HG03066 (cell line): Measurements from ENCODE around the gene FBN3.

Experiments used
- ATAC-seq: cut with Tn5 transposase; IDR thresholded peaks from one replicate; pipeline ENCODE4 v1.9.1; 2021; ENCODE audit warnings: low read depth; ENCODE audit not compliant: unreplicated experiment

FBN3 gene

DNA sequence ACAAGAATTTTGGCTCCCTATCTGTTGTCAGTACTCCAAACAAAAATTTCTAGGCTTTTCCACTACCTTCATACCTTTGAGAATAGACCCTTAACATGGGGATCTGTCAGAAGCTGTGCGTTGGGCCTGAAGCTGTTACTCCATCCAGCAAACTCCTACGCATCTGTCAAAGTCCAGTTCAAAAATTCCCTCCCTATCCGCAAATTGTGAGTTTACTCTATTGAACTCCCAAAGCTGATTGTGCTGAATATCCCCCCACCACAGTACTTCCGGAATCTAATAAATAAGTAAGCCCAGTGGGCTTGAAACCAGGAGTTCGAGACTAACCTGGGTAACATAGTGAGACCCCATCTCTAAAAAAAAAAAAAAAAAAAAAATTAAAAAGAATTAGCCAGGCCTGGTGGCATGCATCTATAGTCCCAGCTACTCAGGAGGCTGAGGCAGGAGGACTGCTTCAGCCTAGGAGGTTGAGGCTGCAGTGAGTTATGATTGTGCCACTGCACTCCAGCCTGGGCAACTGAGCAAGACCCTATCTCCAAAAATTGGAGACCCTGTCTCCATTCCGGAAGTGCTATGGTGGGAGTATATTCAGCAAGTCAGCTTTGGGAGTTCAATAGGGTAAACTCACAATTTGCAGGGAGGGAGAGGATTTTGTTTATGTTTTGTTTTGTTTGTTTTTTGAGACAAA lies 930 bp upstream of the FBN3 start:
- no peak for ATAC-seq

DNA sequence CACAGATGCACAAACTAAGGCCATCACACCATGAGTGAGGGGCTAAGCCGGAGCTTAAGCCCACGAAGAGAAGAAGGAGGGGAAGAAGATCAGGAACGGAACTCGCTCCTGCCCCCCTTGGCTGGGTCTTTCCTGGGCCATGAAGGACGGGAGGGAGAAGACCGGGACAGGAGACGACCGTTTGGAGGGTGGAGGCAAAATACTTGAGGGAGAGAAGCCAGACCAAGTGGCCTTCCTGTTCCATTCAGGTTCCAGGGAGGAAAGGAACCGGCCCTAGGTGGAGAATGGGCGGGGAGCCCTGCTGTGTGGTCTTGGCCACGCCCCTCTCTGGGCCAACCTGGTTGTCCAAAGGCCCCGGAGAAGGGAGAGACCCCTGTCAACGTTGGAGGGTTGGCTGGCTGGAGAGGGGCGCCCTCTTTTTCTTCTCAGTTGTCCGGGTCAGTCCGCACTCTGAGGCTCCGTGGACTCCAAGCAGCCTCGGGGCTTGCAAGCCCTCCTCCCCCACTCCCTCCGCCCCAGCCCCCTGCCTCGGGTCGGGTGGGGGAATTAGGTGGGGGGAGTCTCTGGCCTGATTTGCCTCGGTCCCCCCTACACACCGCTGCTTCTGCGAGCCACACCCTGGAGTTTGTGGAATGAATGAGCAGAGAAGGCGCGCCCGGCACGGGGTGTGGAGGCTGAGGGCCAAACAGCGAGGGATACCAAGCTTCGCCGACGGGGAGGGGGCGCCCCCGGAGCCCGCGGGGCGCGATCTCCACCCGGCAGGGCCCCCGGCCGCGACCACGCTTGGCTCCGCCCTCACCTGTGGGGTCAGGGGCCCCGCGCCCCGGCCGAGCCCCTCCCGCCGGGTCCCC lies 757 bp downstream of the FBN3 start:
- no peak for ATAC-seq

DNA sequence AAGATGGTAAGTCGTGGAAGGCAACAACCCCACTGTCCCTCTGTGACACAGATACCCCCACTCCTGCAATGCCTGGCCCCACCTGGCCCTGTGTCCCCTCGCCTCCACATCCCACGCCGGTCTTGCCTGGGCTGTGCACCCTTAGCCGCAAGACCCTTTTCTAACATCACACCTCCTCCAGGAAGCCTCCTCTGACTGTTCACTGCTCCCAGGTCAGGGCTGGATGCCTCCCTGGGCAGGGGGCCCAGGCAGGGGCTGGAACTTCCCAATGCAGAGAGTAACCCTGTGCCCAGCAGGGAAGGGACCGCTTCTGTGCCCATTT lies 1.3 kb downstream of the FBN3 start:
- ATAC-seq: no peak

DNA sequence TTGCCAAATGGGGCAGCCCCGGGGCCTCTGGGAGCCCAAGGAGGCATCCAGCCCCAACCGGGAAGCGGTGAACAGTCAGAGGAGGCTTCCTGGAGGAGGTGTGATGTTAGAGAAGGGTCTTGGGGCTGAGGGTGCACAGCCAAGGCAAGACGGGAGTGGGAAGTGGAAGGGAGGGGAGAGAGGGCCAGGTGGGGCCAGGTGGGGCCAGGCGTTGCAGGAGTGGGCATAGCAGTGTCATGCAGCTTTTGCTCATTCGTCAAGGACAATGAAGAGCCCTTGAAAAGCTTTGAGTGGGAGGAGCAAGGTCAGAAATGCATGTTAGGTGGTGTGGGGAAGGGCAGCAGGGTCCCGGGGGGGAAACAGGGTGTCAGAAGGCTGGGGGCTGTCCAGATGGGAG lies 1.8 kb downstream of the FBN3 start:
- ATAC-seq: no peak

DNA sequence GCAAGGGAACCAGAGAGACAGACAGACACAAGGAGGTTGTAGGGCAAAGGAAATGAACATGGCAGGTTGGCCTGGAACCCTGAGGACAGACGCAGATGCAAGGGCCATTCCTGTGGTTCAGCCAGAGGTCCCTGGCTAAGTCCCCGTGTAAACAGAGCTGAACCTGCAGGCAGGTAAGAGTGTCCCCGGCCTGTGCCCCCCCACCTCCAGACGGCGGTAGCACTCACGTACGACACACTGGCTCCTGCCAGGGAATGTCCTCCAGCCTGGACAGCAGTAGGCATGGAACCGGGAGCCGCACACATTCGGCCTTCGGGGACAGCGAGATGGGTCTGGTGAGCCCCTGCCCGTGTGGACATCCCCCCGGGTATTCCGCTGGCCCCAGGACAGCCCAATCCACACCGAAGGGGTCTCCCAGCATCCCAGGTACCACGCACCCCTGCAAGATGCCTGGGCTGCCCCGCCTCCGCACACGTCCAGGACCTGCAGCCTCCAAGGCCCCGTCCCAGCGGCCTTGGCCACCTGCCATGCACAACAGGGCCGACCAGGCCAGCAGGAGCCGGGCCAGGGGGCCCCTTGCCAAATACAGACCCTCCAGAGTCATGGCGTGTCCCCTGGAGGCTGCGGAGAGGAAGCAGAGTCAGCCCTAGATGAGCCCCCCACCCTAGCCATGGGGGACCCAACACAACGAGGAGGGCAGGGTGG lies 2.4 kb downstream of the FBN3 start:
- ATAC-seq: no peak

DNA sequence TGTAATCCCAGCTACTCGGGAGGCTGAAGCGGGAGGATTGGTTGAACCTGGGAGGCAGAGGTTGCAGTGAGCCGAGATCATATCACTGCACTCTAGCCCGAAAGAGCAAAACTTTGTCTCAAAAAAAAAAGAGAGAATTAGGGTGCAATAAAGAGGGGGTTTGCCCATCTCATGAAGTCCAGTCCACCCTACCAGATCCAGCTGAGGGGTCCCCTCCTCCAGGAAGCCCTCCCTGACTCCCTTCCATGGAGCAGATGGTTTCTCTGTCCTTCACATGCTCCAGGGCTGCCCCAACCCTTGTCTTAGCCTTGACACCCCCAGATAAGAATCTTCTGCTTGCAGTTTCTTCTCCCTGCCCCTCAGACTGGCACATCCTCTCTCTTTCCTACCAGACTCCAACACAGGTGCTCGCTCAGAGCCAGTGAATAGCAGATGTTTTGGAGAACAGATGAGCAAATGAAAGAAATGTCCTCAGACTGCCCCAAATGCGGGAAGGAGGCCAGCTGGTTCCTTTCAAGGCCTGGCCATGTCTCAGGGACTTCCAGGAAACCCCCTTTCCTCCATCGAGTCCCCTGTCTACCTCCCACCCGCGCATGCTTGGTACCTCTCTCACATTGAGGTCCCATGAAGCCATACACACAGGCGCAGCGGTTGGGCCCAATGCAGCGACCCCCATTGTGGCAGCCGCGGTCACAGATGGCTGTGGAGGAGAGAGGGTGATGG lies 5.0 kb downstream of the FBN3 start:
- ATAC-seq: no peak

DNA sequence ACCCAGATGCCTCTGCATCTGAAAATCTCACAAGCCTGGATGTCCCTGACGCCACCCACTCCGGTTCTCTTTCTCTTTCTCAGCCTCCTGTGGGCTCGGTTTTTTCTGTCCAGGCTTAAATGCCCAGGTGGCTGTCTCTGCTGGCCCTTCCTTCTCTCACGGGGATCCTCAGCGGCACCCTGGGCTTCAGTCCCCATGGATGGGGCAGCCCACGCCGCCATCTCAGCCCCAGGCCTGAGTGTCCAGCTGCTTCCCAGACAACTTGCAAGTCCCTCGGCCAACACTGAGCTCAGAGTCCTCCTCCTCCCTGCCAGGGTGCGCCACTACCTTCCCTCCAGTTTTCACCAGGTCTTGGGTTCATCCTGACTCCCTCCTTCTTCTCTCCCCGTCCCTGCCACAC lies 6.4 kb downstream of the FBN3 start:
- no peak for ATAC-seq

DNA sequence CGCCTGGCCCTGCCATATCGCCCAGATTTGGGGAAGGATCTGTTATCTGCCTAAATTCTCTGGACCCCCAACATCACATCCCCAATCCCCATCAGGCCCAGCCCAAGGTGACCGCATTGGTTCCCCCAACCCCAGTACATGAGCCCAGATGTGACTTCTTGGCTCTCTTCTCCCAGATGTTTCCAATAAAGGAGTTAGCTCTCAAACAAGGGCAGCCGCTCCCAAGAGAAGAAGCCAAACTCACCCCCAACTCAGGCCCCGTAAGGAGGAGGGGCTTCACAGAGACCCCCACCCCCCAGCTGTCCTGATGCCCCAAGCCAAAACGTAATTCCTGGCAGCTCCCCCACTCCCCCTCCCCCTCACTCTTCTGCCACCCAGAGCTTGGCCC lies 6.9 kb downstream of the FBN3 start:
- ATAC-seq: no peak

DNA sequence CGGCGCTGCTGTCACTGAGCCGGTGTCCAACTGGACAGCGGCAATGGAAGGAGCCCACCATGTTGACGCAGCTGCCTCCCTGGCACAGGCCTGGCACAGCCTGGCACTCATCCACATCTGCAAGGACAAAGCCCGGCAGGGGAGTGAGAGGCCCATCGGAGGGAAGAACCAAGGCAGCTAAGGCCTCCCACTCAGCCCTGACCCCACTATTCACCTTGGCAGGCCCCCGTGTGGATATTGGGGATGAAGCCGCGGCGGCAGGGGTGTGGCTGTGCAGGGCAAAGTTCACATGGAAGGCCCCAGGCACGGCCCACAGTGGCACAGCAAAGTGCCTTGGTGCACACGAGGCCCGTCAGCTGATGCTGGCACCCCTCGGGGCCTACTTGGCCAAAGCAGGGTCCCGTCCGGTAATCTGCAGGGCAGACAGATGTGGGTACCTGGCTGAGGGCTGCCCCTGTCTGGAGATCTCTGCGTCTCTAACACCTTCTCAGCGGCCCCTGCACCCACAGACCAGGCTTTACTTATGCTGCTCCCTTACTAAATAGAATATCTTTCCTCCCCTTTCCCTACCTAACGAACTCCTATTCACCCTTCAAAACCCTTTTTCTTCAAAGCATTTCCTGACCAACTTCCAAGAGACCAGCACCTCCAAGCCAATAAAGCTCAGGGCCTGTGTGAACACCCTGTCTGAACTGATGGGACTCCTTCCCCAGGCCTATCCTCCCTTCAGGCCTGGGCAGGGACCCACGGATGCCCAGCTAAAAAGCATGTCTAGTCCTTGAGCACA lies 7.5 kb downstream of the FBN3 start:
- ATAC-seq: no peak

DNA sequence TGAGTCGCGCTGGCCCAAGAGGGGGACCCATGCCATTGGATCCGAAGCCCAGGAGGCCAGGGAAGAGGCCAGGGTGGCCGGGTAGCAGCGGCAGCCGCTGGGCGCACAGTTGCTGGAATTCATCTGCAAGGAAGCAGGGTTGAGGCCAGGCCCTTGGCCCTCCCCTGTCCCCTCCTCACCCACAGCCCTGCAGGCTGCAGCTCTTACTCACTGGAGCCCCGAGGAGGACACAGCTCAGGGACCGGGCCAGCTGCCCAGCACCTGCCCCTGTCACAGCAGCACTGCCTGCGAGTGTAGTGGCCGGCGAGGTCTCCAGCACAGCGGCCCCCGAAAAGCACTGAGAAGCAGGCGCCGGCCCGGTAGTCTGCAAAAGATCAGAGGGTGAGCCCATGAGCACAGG lies 11.2 kb downstream of the FBN3 start:
- no peak for ATAC-seq

DNA sequence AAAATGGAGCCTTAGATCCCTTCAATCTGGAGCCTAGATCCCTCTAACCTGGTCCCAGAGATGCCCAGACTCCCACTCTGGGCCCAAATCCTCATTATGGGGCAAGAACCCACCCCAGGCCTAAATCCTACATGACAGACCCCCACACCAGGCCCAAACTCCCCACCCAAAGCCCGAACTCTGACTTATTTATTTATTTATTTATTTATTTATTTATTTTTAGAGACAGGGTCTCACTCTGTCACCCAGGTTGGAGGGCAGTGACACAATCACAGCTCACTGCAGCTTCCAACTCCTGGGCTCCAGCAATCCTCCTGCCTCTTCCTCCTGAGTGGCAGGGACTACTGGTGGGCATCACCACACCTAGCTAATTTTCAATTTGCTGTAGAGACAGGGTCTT lies 12.0 kb downstream of the FBN3 start:
- ATAC-seq: no peak

DNA sequence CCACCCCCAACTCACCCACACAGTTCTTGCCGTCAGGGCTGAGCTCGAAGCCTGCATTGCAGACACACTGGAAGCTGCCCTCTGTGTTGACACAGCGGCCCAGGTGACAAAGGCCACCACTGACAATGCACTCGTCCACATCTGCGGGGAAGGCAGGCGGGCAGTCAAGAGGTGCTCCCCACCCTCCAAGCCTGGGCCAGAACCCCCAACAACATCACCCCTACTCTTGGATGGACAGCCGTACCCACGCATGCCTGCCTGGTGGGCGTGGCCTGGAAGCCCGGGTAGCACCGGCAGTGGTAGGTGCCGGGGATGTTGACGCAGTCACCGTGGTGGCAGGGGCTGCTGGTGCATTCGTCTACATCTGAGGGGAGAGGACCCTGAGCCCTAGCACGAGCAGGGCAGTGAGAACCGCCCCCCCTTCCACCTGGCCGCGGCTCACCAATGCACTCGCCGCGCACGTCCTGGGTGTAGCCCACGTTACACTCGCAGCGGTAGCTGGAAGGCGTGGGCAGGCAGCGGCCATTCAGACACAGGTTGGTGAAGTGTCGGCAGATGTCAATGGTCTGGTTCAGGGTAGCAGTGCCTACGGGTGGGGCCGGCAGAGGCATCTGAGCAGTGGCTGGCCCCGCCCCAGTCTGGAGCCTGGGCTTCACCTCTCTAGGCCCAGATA lies 13.3 kb downstream of the FBN3 start:
- no peak for ATAC-seq

DNA sequence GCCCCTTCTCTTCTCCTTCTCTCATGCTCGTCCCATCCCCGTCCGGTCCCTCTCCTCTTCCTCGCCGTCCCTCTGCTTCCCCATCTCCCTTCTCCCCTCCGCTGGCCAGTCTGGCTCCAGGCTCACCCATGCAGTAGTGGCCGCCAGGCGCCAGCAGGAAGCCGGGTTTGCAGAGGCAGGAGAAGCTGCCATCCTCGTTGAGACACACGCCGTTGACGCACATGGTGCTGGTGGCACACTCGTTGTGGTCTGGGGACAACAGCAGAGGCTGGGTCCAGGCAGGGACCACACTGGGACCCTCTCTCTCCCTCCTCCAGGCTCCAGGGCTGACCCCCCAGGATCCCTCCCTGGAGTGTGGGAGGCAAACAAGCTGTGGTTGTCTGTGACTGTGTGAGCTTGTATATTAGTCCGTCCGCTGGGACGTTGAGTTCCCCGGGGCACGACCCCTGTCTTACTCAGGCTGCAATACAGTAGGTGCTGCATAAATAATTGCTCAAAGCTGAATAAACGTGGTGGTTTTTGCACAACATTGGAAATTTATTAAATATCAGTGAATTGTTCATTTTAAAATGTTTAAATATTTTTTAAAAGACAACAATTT lies 16.4 kb downstream of the FBN3 start:
- ATAC-seq: no peak

DNA sequence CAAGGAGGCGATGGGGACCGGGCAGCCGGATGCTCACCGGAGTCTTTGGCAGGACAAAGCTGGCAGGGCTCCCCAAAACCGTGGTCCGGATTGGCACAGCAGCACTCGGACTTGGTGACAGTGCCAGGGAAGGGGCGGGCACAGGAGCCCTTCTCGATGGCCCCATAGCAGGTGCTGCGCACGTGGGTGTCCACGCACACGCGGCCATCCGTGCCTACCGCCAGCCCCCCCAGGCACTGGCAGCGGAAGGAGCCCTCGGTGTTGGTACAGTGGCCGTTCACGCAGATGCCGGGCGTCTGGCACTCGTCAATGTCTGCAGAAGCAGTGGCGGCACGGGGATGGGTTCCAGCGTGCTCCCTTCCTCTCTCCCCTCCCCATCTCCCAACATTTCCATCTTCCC lies 17.9 kb downstream of the FBN3 start:
- no peak for ATAC-seq

DNA sequence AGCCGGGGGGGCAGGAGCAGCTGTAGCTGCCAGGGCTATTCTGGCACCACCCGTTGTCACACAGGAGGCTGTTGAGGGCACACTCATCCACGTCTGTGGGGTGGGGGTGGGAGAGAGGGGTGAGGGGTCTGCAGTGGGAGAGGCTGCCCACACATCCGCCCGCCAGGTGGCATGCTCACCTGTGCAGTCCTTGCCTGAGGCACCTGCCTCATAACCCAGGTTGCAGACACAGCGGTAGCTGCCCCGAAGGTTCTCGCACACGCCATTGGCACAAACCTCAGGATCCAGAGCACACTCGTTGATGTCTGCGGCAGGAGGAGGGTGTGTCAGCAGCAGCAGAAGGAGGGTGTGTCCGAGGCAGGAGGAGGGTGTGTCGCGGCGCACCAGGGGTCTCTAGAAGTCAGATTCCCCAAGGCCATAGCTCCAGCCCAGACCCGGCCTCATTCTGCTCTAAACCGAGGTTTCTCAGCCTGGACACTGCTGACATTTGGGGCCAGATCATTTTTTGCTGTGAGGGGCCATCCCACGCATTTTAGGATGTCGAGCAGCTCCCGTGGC lies 20.3 kb downstream of the FBN3 start:
- ATAC-seq: no peak

DNA sequence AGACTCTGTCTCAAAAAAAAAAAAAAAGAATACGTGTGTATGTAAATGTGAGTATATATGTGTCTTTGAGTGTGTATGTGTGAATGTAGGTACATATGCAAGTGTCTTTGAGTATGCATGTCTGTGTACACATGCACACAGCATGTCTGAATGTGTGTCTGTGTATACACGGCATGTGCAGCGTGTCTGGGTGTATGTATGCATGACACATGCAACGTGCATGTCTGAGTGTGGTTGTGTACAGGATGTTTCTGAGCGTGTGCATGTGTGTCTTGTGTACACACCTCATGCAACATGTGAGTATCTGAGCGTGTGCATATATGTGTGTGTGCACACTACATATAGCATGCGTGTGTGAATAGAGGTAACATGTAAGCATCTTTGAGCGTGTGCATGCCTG lies 20.8 kb downstream of the FBN3 start:
- no peak for ATAC-seq

DNA sequence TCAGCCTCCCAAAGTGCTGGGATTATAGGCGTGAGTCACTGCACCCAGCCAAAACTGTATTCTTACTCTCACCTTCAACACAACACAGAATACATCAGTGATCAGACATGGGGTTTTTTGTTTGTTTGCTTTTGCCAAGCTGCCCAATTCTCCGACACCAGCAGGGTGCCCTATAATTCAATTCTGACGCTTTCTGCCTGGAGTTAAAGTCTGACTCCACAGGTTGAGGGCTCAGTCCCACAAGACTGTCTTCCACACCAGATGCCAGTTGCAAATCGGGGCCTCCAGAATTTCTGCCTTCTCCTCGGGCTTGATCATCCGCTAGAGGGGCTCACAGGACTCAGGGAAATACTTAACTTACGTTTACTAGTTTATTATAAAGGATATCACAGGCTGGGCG lies 22.1 kb downstream of the FBN3 start:
- ATAC-seq: no peak

DNA sequence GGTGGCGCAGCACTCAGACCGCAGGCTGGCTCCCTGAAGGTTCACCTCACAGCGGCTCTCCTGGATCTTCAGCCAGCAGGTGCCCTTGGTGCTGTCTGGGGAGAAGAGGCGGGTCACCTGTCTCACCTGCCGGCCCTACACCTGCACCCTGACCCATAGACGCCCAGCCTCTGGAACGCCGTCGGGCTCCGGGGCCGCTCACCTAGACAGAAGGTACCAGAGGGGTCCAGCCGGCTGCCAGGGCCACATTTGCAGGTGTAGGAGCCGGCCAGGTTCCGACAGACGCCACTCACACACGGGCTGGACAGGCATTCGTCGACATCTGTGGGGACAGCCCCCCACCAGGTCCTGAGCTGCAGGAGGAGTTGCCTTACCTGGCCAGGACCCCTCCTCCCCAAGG lies 22.9 kb downstream of the FBN3 start:
- no peak for ATAC-seq

DNA sequence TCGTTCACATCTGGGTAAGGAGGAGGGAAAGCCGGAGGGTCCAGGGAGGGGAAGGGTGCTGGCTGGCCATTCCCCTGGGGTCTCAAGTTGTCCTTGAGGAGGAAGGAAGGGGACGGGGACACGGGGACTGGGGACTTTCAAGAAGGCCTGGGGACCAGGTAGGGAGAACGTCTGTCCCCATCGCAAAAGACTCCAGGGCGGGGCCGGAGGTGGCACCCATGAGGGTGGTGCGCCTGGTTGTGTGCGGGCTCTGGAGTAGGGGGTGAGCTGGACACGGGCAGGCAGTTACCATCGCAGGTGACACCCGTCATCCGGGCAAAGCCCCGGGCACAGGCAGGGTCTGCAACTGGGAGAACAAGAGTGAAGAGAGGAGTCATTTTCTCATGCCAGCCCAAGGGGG lies 23.4 kb downstream of the FBN3 start:
- ATAC-seq: no peak
